NOMO-1 treated with DMSO at 0.1 percent for 48 hours (cell line): ENCODE measurements around the gene SEPHS2.
"Not testable (repeated sequence)": the region's sequence is repeated elsewhere in the genome, so short reads cannot be mapped to it uniquely, and the experiment has no call there.

ENCODE experiments used
- DNase-seq: peaks from one replicate; lab custom pipeline; 2025; ENCODE audit not compliant: unreplicated experiment; lab: John Stamatoyannopoulos, UW

SEPHS2 gene

GRCh38 chr16:30470170-30470512 lies 24.5 kb upstream of the SEPHS2 start:
- no peak for DNase-seq

GRCh38 chr16:30464078-30464477 lies 18.4 kb upstream of the SEPHS2 start:
- no peak for DNase-seq

GRCh38 chr16:30461426-30461825 lies 15.8 kb upstream of the SEPHS2 start:
- peak; percentile 37 for DNase-seq

- no peak for DNase-seq
Measured at GRCh38 chr16:30459456-30459855, 13.8 kb upstream of the SEPHS2 start.

- peak; percentile 98 for DNase-seq
Measured at GRCh38 chr16:30458561-30459394, 13.1 kb upstream of the SEPHS2 start.

GRCh38 chr16:30457743-30458560 lies 12.3 kb upstream of the SEPHS2 start:
- no peak for DNase-seq

- no peak for DNase-seq
Measured at GRCh38 chr16:30457256-30457655, 11.6 kb upstream of the SEPHS2 start.

- DNase-seq = no peak
Measured at GRCh38 chr16:30456302-30456701, 10.6 kb upstream of the SEPHS2 start.

- DNase-seq = not testable (repeated sequence)
Measured at GRCh38 chr16:30452709-30453580, 7.3 kb upstream of the SEPHS2 start.

GRCh38 chr16:30449116-30449435 lies 3.4 kb upstream of the SEPHS2 start:
- no peak for DNase-seq

GRCh38 chr16:30447512-30448226 lies 2.0 kb upstream of the SEPHS2 start:
- DNase-seq = no peak

GRCh38 chr16:30446203-30446595 lies 525 bp upstream of the SEPHS2 start:
- DNase-seq = no peak

GRCh38 chr16:30445149-30445407 lies 596 bp downstream of the SEPHS2 start:
- no peak for DNase-seq

- DNase-seq = no peak
Measured at GRCh38 chr16:30444231-30445148, 1.2 kb downstream of the SEPHS2 start.

GRCh38 chr16:30443631-30444030 lies 2.0 kb downstream of the SEPHS2 start:
- DNase-seq = no peak

- peak; percentile 64 for DNase-seq
Measured at GRCh38 chr16:30439720-30440348, 5.8 kb downstream of the SEPHS2 start.

GRCh38 chr16:30438835-30439234 lies 6.8 kb downstream of the SEPHS2 start:
- DNase-seq = no peak

- DNase-seq = no peak
Measured at GRCh38 chr16:30437511-30438046, 8.1 kb downstream of the SEPHS2 start.

GRCh38 chr16:30434852-30435251 lies 10.8 kb downstream of the SEPHS2 start:
- no peak for DNase-seq
